ENCODE measurements around the gene LRIG3.

DNA sequence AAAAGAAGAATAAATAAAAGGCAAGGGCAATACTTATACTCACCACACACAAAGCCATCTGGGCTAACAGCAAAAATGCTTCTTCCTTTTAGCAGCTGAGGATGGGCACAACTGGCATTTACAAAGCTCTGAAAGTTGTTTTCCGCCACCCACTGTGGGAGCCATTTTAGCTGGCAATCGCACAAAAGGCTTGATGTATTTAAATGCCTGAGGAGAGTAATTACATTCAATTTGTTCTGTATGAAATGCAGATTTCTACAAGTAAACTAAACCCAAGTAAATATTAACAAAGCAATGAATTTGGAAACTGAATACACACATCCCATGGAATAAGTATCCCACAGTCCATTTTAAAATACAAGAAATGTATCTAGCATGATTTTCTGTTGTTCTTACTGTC is 37.5 kb downstream of the LRIG3 start:
- TF ChIP-seq, protein P1, sequence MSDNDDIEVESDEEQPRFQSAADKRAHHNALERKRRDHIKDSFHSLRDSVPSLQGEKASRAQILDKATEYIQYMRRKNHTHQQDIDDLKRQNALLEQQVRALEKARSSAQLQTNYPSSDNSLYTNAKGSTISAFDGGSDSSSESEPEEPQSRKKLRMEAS (IDR thresholded peaks at IDR 0.05) = no peak
- TF ChIP-seq, protein P2, sequence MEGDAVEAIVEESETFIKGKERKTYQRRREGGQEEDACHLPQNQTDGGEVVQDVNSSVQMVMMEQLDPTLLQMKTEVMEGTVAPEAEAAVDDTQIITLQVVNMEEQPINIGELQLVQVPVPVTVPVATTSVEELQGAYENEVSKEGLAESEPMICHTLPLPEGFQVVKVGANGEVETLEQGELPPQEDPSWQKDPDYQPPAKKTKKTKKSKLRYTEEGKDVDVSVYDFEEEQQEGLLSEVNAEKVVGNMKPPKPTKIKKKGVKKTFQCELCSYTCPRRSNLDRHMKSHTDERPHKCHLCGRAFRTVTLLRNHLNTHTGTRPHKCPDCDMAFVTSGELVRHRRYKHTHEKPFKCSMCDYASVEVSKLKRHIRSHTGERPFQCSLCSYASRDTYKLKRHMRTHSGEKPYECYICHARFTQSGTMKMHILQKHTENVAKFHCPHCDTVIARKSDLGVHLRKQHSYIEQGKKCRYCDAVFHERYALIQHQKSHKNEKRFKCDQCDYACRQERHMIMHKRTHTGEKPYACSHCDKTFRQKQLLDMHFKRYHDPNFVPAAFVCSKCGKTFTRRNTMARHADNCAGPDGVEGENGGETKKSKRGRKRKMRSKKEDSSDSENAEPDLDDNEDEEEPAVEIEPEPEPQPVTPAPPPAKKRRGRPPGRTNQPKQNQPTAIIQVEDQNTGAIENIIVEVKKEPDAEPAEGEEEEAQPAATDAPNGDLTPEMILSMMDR (IDR thresholded peaks at IDR 0.05; ENCODE audit: control extremely low read depth in 1 of 3, insufficient read depth in 1 of 3, low read depth in 1 of 3, low read length in 3 of 3) = no peak
- TF ChIP-seq, protein P3, sequence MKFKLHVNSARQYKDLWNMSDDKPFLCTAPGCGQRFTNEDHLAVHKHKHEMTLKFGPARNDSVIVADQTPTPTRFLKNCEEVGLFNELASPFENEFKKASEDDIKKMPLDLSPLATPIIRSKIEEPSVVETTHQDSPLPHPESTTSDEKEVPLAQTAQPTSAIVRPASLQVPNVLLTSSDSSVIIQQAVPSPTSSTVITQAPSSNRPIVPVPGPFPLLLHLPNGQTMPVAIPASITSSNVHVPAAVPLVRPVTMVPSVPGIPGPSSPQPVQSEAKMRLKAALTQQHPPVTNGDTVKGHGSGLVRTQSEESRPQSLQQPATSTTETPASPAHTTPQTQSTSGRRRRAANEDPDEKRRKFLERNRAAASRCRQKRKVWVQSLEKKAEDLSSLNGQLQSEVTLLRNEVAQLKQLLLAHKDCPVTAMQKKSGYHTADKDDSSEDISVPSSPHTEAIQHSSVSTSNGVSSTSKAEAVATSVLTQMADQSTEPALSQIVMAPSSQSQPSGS (IDR thresholded peaks at IDR 0.05; ENCODE audit: low read length) = no peak
- TF ChIP-seq EGR1 (IDR thresholded peaks at IDR 0.05; ENCODE audit: borderline replicate concordance, low read depth, low read length) (no peak), NRF1 (IDR thresholded peaks at IDR 0.05; ENCODE audit: low read depth, low read length) (no peak), TAF1 (IDR thresholded peaks at IDR 0.05; ENCODE audit: low read depth, low read length) (no peak), EZH2 (IDR thresholded peaks at IDR 0.05; ENCODE audit: low read depth, low read length, severe bottlenecking) (no peak), TAF7 (optimal IDR thresholded peaks at IDR 0.05; ENCODE audit: borderline replicate concordance, low read depth, low read length) (no peak)
